NCI-H1694 treated with DMSO at 0.1 percent for 48 hours (cell line): Measurements from ENCODE around the gene HUS1.

Source experiments
- DNase-seq: peaks from one replicate; lab custom pipeline; 2025; lab: John Stamatoyannopoulos, UW

Gene HUS1

DNA sequence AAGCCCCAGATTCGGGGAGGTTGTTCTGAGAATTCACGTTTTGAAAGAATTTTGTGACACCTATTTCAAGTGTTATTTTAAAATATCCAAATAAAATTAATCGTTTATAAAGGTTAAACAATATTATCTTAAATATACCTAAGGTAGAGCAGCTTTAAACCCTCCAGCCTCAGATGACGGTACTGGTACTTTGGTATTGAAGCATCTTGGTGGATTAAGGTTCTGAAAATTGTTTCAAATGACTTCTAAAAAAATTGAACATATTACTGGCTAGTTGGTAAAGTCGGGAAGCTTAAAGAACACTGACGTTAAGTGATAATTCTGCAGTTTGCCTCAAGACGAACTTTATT is 392 bp upstream of the HUS1 start:
- DNase-seq = no peak

DNA sequence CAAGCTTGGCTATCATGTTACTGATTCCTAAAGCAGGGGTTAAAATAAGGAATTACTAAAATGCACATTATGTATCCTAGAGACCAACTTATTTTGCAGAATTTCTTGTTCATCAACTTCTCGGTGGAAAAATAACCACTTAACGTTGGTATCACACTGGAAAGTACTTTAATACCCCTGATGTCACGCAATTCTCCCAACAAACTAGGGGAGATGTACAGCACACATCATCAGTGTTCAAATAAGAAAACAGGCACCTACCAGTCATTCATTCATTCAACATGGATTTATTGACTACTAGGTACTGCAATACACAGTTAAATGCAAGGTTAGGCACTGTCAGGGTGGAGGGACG is 648 bp downstream of the HUS1 start:
- no peak for DNase-seq

DNA sequence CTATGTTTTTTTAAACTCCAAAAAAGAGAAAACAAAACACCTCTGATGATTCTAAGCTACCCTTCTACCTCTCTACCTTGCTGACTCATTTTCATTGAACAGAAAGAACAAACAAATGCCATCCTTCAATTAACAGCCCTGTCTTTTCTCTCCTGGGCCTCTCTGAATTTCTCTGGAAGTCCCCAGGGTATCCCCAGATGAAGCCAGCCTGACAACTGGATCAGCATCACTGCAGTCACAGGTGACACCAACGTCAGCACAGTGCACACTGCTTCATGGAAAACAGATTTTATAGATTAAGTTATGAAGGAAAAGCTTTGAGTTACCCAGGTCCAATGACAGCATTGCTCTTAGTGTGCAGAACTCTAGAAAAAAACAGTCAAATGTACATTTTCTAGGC is 5.7 kb downstream of the HUS1 start:
- DNase-seq = no peak

DNA sequence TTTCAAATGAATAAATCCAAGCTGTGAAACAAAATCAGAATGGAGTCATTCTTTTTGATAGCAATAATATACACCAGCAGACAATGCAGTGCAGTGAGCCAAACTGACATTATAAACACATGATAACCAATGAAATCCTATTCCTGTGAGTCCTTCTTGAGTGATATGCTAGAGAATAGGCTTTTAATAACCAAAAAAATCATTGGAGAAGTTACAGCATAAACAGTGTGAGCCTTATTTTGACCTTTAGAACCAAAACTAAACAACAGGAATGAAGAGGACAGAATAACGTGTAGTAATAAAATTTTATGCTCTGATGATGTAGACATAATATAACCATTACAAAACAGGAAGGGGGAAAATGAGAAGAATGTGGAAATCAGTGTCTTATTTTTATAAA is 8.7 kb downstream of the HUS1 start:
- no peak for DNase-seq

DNA sequence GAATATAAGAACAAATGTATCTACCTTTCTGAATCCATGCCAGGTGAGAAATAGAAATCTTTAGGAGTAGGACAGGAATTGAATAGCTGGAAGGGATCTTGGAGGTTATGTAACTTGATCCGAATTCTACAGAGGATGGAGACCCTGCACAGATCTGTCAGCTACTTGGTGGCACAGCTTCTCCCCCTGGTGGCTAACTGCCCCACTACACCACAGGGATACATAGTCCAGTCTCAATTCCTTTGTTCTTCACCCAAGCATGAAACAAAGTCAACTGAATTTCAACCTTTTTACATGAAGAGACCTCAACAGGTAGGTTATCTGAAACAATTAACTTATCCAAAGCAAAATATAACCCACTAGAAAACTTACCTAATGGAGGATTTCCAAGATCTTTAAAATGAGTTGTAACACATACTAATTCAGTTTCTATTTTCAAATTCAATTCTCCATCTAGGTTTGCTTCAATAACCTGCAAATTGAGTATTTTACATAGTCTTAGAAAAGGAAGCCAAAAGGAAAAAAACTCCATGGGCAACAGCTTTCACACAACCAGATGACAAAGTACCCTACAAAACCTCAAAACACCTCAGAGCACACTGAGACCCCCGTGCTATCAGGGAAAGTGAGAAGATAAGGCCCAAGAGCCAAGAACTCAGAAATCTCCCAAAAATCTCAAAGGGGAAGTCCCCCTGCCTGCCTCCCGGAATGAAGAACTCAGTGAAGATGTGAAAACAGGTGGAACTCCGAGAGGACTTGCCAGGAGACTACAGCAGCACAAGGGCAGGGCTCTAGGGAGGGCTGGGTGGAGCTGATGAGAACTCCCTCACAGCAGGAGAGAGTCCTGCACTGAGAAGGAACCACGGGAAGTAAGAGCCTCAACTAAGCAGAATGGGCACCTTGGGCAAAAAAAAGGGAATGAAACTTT is 10.3 kb downstream of the HUS1 start:
- DNase-seq = peak; percentile 39

DNA sequence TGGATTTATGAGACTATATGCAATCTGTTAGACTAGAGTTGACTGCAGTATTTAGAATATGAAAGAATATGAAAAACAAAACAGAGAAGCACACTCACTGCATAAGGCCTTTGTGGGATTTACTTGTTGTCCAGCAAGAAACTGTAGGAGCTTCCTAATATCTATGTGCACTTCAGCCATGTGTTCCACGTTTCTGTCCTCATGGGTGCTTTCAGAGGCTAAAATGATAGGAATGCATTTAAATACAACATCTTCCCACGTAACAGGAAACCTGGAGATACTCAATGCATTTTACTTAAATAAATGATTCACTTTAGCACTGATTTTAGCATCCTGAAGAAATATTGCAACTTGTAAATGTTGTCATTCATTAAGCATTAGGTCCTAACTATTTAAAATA is 11.7 kb downstream of the HUS1 start:
- DNase-seq = no peak

DNA sequence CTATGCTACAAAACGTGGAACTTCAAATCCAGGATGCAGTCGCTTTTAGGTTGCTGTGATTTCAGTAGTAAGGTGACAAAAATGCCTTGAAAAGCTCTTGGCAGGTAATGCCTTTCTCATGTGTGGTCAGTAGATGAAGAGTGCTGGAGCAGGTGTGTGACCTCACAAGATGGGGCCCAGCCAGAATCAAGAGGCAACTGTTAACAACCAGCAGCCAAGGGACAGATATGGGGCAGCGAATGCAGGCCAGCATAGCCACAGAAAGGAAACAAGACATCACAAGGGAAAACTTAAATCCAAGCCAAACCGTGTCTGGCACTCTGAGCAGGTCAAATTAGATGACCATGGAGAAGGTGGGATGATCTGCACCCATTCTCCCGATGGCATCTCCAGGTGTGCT is 12.3 kb downstream of the HUS1 start:
- DNase-seq = no peak

DNA sequence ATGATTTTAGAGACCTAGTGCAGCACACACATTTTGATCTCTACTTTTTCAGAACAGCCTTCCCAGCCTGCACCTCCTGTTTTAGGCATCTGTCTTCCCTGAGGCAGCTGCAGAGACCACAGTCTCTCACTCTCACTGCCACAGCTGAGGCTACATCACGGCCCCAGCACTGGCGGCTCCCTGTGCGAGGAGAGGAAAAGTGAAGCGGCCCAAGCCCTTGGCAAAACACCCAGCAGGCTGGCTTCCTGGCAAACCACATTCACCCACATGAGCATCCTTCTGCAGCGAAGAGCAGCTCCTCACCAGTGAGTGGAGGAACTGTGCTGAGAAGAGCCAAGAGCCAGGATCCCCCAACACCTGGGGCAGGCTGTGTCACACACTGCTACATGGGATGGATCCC is 14.0 kb downstream of the HUS1 start:
- no peak for DNase-seq

DNA sequence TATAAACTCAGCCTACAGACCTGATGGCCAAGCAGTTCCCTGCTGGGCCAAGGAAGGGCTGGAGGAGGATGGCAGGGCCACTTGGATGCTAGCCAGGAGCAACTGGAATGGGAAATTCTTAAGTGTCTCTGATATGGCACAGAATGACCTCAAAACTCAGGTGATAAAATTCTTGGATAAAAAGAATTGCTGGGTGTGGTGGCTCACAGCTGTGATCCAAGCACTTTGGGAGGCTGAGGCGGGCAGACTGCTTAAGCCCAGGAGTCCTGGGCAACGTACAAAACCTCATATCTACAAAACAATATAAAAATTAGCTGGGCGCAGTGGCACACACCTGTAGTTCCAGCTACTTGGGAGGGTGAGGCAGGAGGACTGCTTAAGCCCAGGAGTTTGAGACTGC is 17.2 kb downstream of the HUS1 start:
- no peak for DNase-seq

DNA sequence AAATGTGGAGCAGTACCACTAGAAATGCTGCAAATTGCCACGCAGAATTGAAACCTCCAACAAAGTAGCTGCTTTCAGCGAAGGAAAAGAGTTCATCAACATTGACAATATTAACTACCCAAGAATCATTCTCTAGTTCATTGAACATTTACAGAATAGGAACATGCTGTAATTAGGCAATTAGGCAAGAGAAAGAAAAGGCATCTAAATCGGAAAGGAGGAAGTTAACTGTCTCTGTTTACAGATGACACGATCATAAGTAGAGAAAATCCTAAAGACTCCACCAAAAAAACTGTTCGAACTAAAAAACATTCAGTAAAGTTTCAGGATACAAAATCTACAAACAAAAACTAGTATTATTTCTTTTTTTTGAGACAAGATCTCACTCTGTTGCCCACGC is 22.3 kb downstream of the HUS1 start:
- no peak for DNase-seq

DNA sequence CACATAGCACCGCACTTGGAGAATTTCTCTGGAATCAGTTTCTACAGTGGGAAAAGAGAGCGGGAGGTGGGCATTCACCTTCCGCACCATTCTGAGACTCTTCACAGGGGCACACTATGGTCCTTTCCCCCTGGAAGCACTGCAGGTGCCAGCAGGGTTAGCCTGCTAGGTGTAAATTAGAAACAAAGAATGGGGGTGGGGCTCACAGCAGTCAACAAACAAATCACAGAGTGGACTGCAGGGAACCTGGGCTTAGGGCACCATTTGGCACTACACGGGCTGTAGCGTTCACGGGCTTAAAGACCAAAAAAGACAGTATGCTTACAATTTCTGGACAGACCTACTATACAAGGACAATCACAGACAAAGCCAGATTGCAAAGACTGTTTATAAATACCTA is 23.2 kb downstream of the HUS1 start:
- no peak for DNase-seq

DNA sequence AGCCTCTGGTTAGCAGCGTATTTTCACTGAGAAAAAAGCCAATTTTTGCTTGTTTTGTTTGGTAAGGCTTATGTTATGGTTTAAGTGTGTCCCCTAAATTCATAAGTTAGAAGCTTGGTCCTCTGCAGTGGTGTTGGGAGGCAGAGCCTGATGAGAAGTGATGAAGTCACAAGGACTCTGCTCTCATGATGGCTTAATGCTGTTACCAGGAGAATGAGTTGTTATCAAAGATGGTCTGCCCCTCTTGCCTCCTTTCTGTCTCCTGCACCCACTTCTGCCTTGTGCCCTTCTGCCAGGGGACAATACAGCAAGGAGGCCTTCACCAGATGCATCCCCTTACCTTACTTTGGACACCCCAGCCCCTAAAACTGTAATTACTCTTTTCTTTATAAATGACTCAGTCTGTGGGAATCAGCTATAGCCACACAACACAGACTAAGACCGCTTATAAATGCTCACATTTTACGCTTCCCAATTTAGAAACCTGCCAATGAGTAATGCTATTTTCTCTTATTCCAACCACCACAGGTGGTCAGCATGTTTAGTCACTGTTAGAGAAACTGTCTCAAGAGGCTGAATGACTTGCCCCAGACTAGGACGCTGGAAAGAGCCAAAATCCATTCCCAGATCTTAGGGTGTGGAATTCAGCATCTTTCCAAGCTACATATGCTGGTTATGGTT is 25.0 kb downstream of the HUS1 start:
- DNase-seq = no peak

DNA sequence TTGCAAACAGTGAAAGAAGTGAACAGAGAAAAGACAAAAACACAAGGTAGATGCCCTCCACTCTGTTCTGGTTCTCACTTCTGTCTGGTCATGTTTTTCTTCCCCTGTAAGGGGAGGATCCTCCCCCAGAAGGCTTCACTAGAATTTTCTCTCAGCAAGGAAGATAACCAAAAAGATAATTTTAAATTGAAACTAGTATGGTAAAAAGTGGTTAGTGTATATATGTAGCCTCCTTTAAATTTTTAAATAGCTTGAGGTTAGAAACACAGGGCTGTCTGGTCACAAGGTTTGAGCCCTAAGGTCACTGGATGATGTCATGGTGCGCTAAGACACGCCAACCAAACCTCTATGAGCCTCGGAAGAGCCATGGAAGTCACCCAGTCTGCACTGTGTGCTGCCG is 25.6 kb downstream of the HUS1 start:
- no peak for DNase-seq

DNA sequence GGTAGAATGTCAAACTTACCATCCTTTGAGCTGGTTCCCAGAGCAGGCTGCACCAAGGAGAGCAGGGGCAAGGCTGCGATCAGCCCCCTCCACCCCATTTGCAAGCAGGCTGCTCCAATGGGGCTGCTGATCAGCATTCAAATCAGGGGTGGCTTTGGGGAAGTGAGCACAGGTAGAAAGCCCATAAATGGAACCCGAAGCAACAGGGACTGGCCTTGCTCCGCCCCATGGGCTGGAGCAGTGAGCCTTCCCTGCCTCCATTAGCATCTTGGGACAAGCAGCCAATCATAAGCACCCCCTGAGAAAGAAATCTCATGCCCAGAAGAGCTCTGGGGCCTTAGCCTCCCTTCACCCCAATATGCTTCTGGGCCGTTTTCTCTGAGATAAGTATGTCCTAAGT is 27.2 kb downstream of the HUS1 start:
- DNase-seq = no peak

DNA sequence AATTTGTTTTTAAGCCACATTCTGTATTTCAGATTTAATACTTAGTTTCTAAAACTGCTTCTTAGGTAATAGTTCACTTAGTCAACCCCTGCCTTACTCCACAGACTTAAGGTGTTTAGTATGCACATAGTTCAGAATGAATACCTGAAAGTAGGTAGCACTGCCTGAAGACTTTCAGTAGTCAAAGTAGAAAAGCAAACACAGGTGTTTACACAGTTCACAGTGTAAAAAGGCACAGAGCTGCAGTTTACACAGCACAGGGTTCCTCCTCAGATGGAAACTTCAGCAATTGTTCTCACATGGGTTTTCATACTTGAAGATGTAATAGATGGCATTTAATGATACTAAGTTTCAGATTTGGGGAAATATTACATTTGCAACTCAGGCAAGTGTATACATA is 28.0 kb downstream of the HUS1 start:
- no peak for DNase-seq

DNA sequence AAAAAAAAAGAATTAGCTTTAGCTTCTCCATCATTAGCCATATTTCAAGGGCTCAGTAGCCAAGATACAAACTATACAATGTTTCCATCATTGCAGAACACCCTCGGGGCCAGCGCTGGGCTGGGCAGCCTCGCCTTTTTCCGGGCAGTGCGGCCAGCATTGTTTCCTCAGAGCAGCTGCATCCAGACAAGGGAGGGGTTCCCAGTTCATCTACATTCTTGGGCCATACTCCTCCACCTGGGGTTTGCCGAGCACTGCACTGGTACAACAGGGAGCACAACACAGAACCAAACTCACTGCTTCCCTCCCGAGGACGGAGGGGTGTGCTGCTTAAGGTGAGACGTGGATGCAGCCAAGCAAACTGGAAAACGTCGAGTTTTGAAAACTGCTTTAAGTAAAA is 28.7 kb downstream of the HUS1 start:
- DNase-seq = no peak

DNA sequence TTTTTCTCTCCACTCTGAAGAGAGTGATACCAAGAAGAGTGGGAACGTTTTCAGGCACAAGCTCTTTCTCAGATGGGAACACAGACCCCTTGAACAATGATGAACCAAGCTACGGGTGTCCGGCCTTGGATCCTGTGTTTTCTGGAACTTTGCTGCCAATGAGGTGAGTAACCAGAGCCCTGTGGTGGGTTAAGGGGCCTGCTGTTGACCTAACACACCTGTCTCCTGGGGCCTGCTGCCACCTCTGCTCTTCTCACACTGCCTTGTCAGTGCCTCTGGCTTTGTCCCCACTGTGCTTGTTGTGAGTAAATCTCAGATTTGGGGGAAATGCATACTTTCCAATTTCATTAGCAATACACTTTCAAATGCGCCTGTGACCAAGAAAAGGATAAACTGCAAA is 29.7 kb downstream of the HUS1 start:
- DNase-seq = no peak

DNA sequence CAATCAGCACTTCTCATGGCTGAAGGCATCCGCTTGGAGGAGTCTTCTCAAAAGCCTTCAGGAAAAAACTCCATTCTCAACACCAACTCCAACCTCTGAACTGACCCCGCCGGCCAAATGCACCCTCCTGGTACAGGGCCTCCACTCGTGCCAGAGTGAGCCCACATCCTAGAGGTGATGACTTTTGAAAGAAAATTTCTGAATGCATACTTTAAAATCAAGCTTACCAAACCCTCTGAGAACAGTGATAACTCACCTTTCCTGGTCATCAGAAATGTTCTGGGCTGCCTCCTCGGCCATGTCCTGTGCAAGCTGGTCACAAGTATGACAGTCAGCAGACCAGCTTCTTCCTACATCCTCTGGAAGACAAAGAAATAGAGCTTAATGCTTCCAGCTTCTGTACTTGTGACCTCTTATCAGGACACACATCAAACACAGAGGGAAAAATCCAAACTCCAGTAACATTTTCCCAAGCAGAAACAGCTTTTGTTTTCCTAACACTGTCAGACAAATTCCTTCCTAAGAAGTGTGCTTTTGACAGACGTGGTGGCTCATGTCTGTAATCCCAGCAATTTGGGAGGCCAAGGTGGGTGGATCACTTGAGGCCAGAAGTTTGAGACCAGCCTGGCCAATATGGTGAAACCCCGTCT is 31.1 kb downstream of the HUS1 start, which contains the start of gene PKD1L1:
PKD1L1 (minus strand) TSS at position 326 of the 650 bp plus-strand sequence; CDS start at position 300, 26 bp downstream.
- no peak for DNase-seq

DNA sequence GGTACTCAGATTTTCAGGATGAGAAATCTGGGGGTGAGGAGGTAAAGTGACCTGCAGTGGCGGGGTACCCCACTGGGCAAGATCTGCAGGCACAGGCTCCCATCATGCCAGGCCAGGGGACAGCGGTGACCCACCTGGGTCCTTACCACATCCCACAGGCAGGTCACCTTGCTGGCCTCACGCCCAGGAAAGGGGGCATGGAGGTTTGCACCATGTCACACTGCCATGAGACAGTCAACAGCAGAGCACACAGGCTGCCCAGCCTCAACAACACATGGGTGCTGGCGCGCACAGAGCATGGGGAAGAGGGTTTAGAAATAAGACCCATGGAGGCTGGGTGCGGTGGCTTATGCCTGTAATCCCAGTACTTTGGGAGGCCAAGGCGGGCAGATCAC is 32.1 kb downstream of the HUS1 start:
- no peak for DNase-seq

DNA sequence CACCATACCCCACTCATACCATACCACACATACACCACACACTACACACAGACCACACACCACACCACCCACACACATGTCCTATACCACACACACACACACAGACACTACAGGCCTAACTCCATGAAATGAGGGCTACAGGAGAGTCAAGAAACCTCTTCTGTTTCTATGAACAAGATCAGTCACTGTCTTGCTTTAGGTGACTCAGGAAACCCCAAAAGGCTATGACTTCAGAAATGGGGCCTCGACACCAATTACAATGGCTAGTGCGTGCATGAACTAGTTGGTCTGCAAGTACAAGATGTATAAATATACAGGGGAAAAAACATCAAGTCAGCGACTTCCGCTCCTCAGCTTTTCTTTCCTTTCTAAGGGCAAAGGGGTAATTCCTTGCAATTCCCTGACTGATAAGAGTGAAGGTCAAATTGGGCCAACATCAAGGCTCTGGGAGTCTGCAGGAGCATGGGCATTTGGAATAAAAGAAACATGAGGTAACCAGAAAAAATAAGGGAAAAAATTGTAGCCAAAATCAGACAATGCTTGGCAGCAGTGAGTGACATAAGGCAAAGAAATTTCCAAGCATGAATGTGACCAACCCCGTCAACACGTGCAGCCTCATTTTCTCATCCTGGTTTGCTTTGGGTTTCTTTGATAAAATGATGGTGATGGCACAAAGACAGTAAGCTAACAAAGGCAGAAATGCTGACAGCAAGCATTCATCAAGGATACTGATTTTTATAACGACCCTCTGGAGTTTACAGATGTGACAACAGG is 32.6 kb downstream of the HUS1 start:
- no peak for DNase-seq

DNA sequence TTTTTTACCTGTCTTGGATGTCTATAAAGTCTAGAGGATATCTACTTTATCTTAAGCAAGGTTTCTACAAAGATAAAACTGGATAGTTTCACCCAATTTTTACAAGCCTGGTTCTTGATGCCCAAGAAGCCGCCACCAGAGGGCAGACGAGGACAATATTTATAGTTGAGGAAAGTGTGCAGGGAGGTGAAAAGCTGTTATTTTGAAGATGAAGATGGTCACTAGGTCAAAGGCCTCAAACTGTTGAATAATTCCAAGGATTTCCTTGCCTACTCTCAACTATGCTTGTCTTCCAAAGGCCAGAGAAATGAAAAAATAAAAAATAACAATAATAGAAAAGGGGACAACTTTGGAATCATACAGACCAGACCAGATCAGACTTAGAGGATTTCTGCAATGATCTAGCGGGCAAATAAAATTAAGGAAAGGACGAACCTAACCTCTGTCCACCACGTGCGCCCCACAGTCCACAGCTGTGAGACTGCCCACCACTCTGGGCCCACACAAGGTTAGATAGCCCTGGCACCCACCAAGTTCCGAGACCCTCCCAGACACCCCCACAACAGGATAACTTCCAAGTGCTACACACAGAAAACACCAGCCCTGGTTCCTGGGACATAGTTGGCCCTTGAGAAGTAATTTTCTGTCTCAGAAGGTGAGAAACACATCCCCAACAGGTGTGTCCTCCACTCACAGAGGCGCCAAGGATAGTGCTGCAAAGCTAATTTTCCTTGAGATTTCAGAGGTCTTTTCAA is 34.0 kb downstream of the HUS1 start:
- peak; percentile 2 for DNase-seq
